ENCODE data around the gene APEH.

The APEH gene

DNA sequence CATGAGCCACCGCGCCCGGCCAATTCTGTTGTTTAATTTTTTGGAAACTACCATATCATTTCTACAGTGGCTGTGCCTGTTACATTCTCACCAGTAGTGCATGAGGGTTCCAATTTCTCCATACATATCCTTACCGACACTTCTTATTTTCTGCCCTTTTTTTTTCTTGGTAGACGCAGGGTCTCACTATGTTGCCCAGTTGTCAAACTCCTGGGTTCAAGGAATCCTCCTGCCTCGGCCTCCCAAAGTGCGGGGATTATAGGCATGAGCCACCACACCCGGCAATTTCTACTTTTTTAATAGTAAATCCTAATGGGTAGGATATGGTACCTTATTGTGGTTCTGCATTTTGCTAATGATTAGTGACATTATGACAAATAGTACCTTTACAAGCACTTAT lies 35.7 kb downstream of the APEH start:
- H3K36me3 ChIP-seq (ENCODE audit: insufficient read depth, low read depth, low read length), result peaks cover 8% of the 10 kb centered on the region
- H3K4me1 ChIP-seq (ENCODE audit: insufficient read depth, low read length), result no peaks in the 10 kb centered on the region

DNA sequence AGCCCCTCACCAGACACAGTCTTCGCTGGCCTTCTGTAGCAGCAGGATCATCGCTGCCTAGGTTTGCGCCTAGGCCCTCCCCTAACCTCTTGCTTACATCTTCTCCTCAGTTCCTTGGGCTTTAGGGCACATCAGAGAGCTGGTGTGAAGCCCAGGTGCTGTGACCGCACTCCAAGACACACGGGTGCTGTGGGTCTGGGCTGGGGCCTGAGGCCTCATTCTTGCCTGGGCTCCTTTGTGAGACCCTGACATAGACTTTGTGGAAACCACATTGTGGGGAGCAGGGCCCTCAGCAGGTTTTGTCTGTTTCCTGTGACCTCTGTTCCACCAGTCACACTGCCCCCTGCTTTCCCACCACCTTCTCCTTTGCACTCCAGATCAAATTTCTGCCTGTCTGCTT lies 37.3 kb downstream of the APEH start:
- H3K4me1 ChIP-seq (ENCODE audit: insufficient read depth, low read length), result no peaks in the 10 kb centered on the region
- H3K27ac ChIP-seq (ENCODE audit: low read length), result no peak overlapping the region
- peaks cover 6% of the 10 kb centered on the region; the same call in 1 of the 2 replicates for H3K36me3 ChIP-seq (ENCODE audit: insufficient read depth, low read depth, low read length)
- no peaks in the 10 kb centered on the region for H3K27me3 ChIP-seq (ENCODE audit: insufficient read depth, low read length)
- H3K9me3 ChIP-seq (ENCODE audit: insufficient read depth, low read depth, low read length), result no peaks in the 10 kb centered on the region
- no peak overlapping the region for H3K9ac ChIP-seq (ENCODE audit: low read depth, low read length)
- H3K4me3 ChIP-seq (ENCODE audit: low read length), result no peak overlapping the region

More for the DNA sequence above, 35.7 kb downstream of the APEH start:
- H3K9ac ChIP-seq (ENCODE audit: low read depth, low read length), result no peak overlapping the region
- no peak overlapping the region for H3K4me3 ChIP-seq (ENCODE audit: low read length)
- H3K27ac ChIP-seq (ENCODE audit: low read length), result no peak overlapping the region
- H3K27me3 ChIP-seq (ENCODE audit: insufficient read depth, low read length), result no peaks in the 10 kb centered on the region
- no peaks in the 10 kb centered on the region for H3K9me3 ChIP-seq (ENCODE audit: insufficient read depth, low read depth, low read length)

DNA sequence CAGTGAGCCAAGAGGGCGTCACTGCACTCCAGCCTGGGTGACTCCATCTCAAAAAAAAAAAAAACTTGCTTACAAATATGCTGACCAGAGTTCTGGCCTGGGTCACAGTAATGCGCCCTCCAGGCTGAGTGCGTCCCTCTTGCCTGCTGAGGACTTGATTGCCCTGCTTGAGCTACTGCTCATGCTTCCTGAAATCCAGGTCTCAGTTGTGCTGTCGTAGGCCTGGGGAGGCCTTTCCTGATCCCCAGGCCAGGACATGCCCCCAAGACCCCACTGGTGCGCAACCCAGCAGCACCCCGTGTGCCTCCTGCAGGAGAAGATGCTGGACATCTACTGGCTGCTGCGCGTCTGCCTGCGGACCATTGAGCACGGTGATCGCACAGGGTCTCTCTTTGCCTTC lies 38.0 kb downstream of the APEH start:
- Histone ChIP-seq H3K27me3 (ENCODE audit: insufficient read depth, low read length) (no peaks in the 10 kb centered on the region), H3K36me3 (ENCODE audit: insufficient read depth, low read depth, low read length) (peaks cover 6% of the 10 kb centered on the region; the same call in 1 of the 2 replicates), H3K4me1 (ENCODE audit: insufficient read depth, low read length) (no peaks in the 10 kb centered on the region), H3K4me3 (ENCODE audit: low read length) (no peak overlapping the region), H3K27ac (ENCODE audit: low read length) (no peak overlapping the region), H3K9ac (ENCODE audit: low read depth, low read length) (no peak overlapping the region), H3K9me3 (ENCODE audit: insufficient read depth, low read depth, low read length) (no peaks in the 10 kb centered on the region)

DNA sequence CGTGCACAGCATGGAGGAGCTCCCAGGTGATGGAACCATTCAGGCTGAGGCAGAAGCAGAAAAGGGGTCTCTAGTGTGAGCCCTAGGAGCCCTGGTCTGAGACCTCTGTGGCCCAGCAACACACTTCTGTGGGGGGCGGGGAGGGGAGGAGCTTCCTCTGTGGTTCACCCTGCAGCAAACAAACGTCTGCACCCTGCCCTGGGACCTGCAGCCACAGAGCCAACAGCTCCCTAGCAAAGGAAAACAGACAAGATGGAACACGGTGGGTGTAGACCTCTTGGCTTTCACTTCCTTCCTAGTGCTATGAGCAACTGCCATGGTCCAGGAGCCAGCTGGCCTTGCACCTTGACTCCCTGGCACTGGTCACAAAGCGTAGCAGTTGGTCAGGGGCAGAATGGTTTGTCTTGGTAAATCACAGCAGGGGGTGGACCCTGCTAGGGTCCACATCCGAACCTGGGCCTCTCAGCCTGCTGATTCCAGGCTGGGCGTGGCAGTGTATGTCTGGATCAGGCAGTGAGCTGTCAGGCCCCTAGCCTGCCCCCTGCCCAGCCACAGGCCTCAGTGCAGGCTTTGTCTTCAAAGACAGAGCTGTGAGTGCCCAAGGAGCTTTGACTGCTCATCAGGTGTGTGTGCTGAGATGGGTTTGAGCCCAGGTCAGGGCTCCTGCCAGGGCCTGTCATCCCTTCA lies 38.6 kb downstream of the APEH start:
- H3K27me3 ChIP-seq (ENCODE audit: insufficient read depth, low read length), result no peaks in the 10 kb centered on the region
- H3K36me3 ChIP-seq (ENCODE audit: insufficient read depth, low read depth, low read length), result peaks cover 6% of the 10 kb centered on the region; the same call in 1 of the 2 replicates
- H3K27ac ChIP-seq (ENCODE audit: low read length), result no peak overlapping the region
- H3K9ac ChIP-seq (ENCODE audit: low read depth, low read length), result no peak overlapping the region
- no peaks in the 10 kb centered on the region for H3K9me3 ChIP-seq (ENCODE audit: insufficient read depth, low read depth, low read length)
- H3K4me3 ChIP-seq (ENCODE audit: low read length), result no peak overlapping the region
- H3K4me1 ChIP-seq (ENCODE audit: insufficient read depth, low read length), result no peaks in the 10 kb centered on the region

DNA sequence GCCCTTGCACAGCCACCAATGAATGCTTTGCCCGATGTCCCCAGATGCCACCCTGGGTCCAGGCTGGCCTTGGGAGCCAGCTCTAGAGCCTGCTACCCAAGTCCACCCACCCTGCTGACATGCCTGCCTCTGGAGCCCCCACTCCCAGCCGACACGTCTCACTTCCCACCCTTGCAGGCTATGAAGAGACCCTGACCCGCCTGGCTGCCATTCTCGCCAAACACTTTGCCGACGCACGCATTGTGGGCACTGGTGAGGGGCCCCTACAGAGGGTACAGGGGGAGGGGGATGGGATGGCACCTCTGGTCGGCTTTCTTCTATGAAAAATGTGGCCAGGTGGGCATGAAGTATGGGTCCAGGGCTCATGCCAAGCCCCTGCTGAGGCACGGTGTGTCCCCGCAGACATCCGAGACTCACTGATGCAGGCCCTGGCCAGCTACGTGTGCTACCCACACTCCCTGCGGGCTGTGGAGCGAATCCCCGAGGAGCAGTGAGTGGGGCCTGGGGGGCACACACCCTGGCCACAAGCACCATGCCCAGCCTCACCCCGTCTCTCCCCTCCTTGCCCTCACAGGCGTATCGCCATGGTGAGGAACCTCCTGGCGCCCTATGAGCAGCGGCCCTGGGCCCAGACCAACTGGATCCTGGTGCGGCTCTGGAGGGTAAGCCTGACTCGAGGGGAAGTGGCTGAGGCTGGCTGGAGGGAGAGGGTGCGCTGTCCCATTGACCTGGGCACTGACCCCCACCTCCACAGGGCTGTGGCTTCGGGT lies 39.4 kb downstream of the APEH start:
- no peak overlapping the region for H3K9ac ChIP-seq (ENCODE audit: low read depth, low read length)
- no peaks in the 10 kb centered on the region for H3K9me3 ChIP-seq (ENCODE audit: insufficient read depth, low read depth, low read length)
- H3K36me3 ChIP-seq (ENCODE audit: insufficient read depth, low read depth, low read length), result peaks cover 6% of the 10 kb centered on the region; the same call in 1 of the 2 replicates
- no peaks in the 10 kb centered on the region for H3K27me3 ChIP-seq (ENCODE audit: insufficient read depth, low read length)
- no peaks in the 10 kb centered on the region for H3K4me1 ChIP-seq (ENCODE audit: insufficient read depth, low read length)
- H3K27ac ChIP-seq (ENCODE audit: low read length), result no peak overlapping the region
- H3K4me3 ChIP-seq (ENCODE audit: low read length), result no peak overlapping the region

DNA sequence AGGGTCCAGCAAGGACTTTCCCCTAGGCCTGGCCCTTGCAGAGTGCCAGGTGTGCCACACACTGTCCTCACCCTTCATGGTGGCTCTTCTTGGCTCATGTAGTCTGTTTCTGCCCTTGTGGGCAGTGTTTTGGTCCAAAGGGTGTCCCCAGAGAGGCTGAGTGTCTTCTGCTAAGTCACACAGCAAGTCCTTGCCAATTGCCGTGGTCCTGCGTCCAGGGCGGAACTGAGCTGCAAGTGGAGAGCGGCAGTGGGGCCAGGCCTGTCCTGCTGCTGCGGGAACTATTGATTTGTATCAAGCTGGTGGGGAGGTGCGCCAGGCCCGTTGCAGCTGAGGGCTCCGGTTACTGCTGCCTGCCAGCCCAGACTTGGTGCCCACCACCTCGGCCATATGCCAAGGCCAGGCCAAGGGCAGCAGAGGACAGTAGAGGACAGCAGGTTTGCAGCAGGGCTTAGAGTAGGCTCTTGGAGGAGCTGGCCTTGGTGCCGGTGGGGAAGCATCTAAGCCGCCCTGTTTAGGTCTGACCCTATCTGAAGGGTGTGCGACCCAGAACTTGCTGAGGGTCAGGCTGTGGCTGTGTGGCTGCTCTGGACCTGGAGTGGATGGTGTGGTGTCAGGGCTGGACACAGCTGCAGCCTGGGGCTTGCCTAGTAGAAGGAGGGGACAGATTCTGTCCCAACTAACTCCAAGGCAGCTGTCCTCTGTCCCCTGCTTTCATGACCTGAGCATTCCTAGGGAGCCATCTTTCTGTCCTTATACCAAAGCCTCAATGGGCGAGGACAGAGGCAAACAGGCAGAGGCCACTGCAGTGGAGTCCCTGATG lies 40.8 kb downstream of the APEH start:
- Histone ChIP-seq H3K4me1 (ENCODE audit: insufficient read depth, low read length) (no peaks in the 10 kb centered on the region), H3K9ac (ENCODE audit: low read depth, low read length) (no peak overlapping the region), H3K27ac (ENCODE audit: low read length) (no peak overlapping the region), H3K9me3 (ENCODE audit: insufficient read depth, low read depth, low read length) (no peaks in the 10 kb centered on the region), H3K36me3 (ENCODE audit: insufficient read depth, low read depth, low read length) (peaks cover 6% of the 10 kb centered on the region; the same call in 1 of the 2 replicates), H3K4me3 (ENCODE audit: low read length) (no peak overlapping the region), H3K27me3 (ENCODE audit: insufficient read depth, low read length) (no peaks in the 10 kb centered on the region)

DNA sequence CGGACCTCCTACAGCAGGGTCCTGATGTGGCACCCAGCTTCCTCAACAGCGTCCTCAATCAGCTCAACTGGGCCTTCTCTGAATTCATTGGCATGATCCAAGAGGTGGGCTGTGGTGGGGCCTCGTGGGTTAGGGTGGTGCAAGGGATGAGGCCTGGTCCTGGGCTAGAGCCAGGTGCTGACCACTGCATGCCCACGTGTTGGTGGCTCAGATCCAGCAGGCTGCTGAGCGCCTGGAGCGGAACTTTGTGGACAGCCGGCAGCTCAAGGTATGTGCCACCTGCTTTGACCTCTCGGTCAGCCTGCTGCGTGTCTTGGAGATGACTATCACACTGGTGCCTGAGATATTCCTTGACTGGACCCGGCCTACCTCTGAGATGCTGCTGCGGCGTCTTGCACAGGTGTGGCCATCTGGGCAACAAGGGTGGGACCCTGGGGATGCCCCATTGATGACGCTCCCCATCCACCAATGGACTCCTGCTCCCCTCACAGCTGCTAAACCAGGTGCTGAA lies 41.5 kb downstream of the APEH start:
- Histone ChIP-seq H3K36me3 (ENCODE audit: insufficient read depth, low read depth, low read length) (peaks cover 8% of the 10 kb centered on the region), H3K4me3 (ENCODE audit: low read length) (no peak overlapping the region), H3K4me1 (ENCODE audit: insufficient read depth, low read length) (no peaks in the 10 kb centered on the region)

DNA sequence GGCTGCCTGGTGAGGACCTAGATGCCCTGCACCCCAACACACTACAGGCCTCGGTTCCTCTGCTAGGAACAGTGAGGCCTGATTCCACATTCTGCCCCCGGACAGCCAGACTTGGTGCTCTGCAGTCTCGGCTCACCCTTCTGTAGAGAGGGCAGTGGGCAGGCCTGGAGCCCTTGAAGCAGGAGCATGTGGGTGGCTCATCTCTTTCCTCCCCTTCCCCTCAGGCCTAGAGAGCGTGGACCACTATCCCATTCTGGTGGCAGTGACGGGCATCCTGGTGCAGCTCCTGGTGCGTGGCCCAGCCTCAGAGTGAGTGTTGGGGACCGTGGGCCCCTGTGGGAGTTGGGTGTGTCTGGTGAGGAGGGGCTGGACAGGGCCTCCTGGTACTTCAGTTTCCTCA lies 42.0 kb downstream of the APEH start:
- H3K27ac ChIP-seq (ENCODE audit: low read length), result no peak overlapping the region
- no peak overlapping the region for H3K4me3 ChIP-seq (ENCODE audit: low read length)
- no peak overlapping the region; the same call in 1 of the 2 replicates for H3K9ac ChIP-seq (ENCODE audit: low read depth, low read length)
- no peaks in the 10 kb centered on the region for H3K27me3 ChIP-seq (ENCODE audit: insufficient read depth, low read length)
- H3K36me3 ChIP-seq (ENCODE audit: insufficient read depth, low read depth, low read length), result peaks cover 13% of the 10 kb centered on the region
- no peaks in the 10 kb centered on the region for H3K4me1 ChIP-seq (ENCODE audit: insufficient read depth, low read length)
- no peaks in the 10 kb centered on the region for H3K9me3 ChIP-seq (ENCODE audit: insufficient read depth, low read depth, low read length)

More for the DNA sequence above, 41.5 kb downstream of the APEH start:
- Histone ChIP-seq H3K9ac (ENCODE audit: low read depth, low read length) (no peak overlapping the region; the same call in 1 of the 2 replicates), H3K27me3 (ENCODE audit: insufficient read depth, low read length) (no peaks in the 10 kb centered on the region), H3K9me3 (ENCODE audit: insufficient read depth, low read depth, low read length) (no peaks in the 10 kb centered on the region), H3K27ac (ENCODE audit: low read length) (no peak overlapping the region)

DNA sequence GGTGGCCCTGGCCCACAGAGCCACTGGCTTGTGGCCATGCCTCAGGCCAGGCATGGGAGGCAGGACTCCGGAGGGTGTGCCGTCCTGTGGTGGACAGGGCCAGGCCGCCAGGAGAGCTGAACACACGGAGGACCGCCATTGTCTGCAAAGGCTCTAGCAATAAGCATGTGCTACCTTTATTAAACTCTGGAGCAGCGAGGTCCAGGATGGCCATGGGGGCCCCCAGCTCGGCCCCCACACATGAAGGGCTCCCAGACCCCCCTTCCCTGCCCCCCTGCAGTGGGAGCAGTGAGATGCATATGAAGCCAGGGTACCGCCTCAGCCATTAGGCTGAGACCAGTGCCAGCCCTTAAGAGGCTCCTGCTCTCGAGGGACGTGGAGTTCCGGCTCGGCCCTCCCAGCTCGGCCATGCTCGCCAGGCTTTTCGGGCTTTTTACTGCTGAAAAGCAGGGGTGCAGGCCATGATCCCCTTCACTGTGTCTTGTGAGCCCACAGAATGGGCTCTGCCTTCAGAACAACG lies 42.6 kb downstream of the APEH start:
- no peak overlapping the region for H3K27ac ChIP-seq (ENCODE audit: low read length)
- peaks cover 19% of the 10 kb centered on the region for H3K36me3 ChIP-seq (ENCODE audit: insufficient read depth, low read depth, low read length)
- no peaks in the 10 kb centered on the region for H3K4me1 ChIP-seq (ENCODE audit: insufficient read depth, low read length)
- no peaks in the 10 kb centered on the region for H3K27me3 ChIP-seq (ENCODE audit: insufficient read depth, low read length)
- H3K4me3 ChIP-seq (ENCODE audit: low read length), result no peak overlapping the region
- H3K9me3 ChIP-seq (ENCODE audit: insufficient read depth, low read depth, low read length), result no peaks in the 10 kb centered on the region
- H3K9ac ChIP-seq (ENCODE audit: low read depth, low read length), result no peak overlapping the region

DNA sequence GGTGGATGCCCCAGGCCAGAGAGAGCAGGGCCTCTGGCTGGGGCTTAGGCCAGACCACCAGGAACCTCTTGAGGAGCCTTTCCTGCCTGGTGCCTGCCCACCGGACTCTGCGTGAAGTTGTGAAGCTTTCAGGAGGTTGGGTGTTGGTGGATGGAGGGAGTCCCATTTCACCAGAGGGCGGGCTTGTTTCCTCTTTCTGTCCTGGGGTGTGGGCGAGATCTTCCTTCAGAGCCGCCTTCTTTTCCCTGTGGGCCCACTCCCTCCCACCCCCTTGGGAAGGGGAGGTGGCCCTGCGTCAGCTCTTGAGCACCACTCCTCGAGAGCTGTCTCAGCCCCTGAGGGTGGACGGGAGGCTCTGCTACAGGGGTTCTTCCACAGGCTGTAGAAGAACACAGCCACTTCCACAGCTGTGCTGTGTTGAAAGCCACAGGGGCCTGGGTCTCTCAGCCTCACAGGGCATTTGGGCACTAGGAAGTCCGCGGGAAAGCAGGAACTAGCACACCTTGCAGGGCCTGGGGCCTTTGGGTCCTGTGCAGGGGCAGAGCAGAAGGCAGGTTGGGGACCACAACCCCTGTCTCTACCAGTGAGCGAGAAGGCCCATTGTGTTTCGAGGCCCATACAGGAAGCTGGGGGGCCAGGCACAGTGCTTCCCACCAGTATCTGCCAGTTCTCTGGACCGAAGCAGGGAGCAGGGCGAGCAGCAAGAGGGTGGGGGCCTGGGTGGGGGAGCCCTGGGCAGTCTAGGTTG lies 43.2 kb downstream of the APEH start:
- Histone ChIP-seq H3K4me3 (ENCODE audit: low read length) (no peak overlapping the region), H3K9me3 (ENCODE audit: insufficient read depth, low read depth, low read length) (no peaks in the 10 kb centered on the region), H3K27me3 (ENCODE audit: insufficient read depth, low read length) (no peaks in the 10 kb centered on the region), H3K27ac (ENCODE audit: low read length) (no peak overlapping the region), H3K9ac (ENCODE audit: low read depth, low read length) (no peak overlapping the region), H3K4me1 (ENCODE audit: insufficient read depth, low read length) (no peaks in the 10 kb centered on the region), H3K36me3 (ENCODE audit: insufficient read depth, low read depth, low read length) (peaks cover 25% of the 10 kb centered on the region)
